Osteoblast (primary cell): ENCODE data around the gene IGF1R. TPM values are rescaled to one million over a fixed set of nuclear protein-coding genes. Genes with fewer than 3 reads are reported as not detected.

ENCODE experiments used
- DNase-seq: peaks from one replicate; pipeline ENCODE4 v3.0.0; 2011; ENCODE audit warnings: low spot score, mixed read lengths; ENCODE audit not compliant: insufficient read length; ENCODE audit errors: missing footprints
- H2AFZ ChIP-seq: 2 replicates; pipeline ENCODE4 v1.6.0; 2011; ENCODE audit warnings: mild to moderate bottlenecking, low read length
- H3K27ac ChIP-seq: 2 replicates; pipeline ENCODE4 v1.5.1; 2011; ENCODE audit warnings: mild to moderate bottlenecking, low read depth, low read length, moderate library complexity
- H3K27me3 ChIP-seq: 2 replicates; pipeline ENCODE4 v1.6.0; 2012; ENCODE audit warnings: mild to moderate bottlenecking, control low read depth, inconsistent platforms, low read length, moderate library complexity; ENCODE audit not compliant: insufficient read depth
- H3K36me3 ChIP-seq: 2 replicates; pipeline ENCODE4 v1.5.1; 2011; ENCODE audit warnings: mild to moderate bottlenecking, low read length, control low read depth, moderate library complexity; ENCODE audit not compliant: insufficient read depth
- H3K4me1 ChIP-seq: 2 replicates; pipeline ENCODE4 v1.5.1; 2011; ENCODE audit warnings: mild to moderate bottlenecking, low read length, control low read depth, moderate library complexity; ENCODE audit not compliant: insufficient read depth
- H3K4me2 ChIP-seq: 2 replicates; pipeline ENCODE4 v1.6.0; 2011; ENCODE audit warnings: mild to moderate bottlenecking, low read length; ENCODE audit not compliant: insufficient read depth
- H3K4me3 ChIP-seq: fragments of 200-600 bp; sonication (generic); 3 replicates; pipeline ENCODE4 v1.5.1; 2012; ENCODE audit warnings: mild to moderate bottlenecking, low read length, inconsistent platforms; ENCODE audit not compliant: insufficient read depth
- H3K79me2 ChIP-seq: 2 replicates; pipeline ENCODE4 v1.6.0; 2012; ENCODE audit warnings: mild to moderate bottlenecking, low read length, control low read depth, inconsistent platforms; ENCODE audit not compliant: insufficient read depth
- H3K9me3 ChIP-seq: 2 replicates; pipeline ENCODE4 v1.5.1; 2011; ENCODE audit warnings: low read depth, low read length, control low read depth
- H4K20me1 ChIP-seq: 2 replicates; pipeline ENCODE4 v1.6.0; 2012; ENCODE audit warnings: mild to moderate bottlenecking, low read length, control low read depth; ENCODE audit not compliant: insufficient read depth
- CTCF ChIP-seq: IDR thresholded peaks from 2 replicates; pipeline ENCODE4 v1.5.1; 2011; ENCODE audit warnings: mild to moderate bottlenecking, low read depth, low read length, moderate library complexity; ENCODE audit errors: extremely low read depth
- total RNA-seq: library from RNA; depleted of rRNA; stranded (reverse); fragments of >200 nt; gene quantifications from 2 replicates; pipeline ENCODE4 v1.2.3, GENCODE V29; 2012

Gene IGF1R
- total RNA-seq, 1 donor, result 18.8 TPM

- Histone ChIP-seq H3K36me3 (no peaks in the 10 kb centered on the region), H3K79me2 (peaks cover 64% of the 10 kb centered on the region), H3K4me1 (peaks cover 11% of the 10 kb centered on the region), H3K27me3 (no peaks in the 10 kb centered on the region), H2AFZ (no peak overlapping the region), H3K9me3 (no peaks in the 10 kb centered on the region), H4K20me1 (peaks cover 9% of the 10 kb centered on the region), H3K4me2 (no peak overlapping the region), H3K27ac (no peak overlapping the region), H3K4me3 (no peak overlapping the region)
- no peak for TF ChIP-seq CTCF
- no peak for DNase-seq
Measured at GRCh38 chr15:98777426-98777825, 129.1 kb downstream of the IGF1R start.

- Histone ChIP-seq H3K4me1 (peaks cover 8% of the 10 kb centered on the region), H3K4me2 (no peak overlapping the region), H3K9me3 (no peaks in the 10 kb centered on the region), H2AFZ (no peak overlapping the region), H4K20me1 (peaks cover 9% of the 10 kb centered on the region), H3K27ac (no peak overlapping the region), H3K36me3 (no peaks in the 10 kb centered on the region), H3K4me3 (no peak overlapping the region), H3K27me3 (no peaks in the 10 kb centered on the region), H3K79me2 (peaks cover 58% of the 10 kb centered on the region)
- no peak for TF ChIP-seq CTCF
- DNase-seq, result peak; percentile 36
Measured at GRCh38 chr15:98778263-98778959, 130.1 kb downstream of the IGF1R start.

GRCh38 chr15:98778960-98779359, 130.6 kb downstream of the IGF1R start:
- no peak for TF ChIP-seq CTCF
- H3K27me3 ChIP-seq, result no peaks in the 10 kb centered on the region
- no peak for DNase-seq
- H3K79me2 ChIP-seq, result peaks cover 54% of the 10 kb centered on the region
- H3K4me2 ChIP-seq, result no peak overlapping the region
- peaks cover 9% of the 10 kb centered on the region for H4K20me1 ChIP-seq
- H3K27ac ChIP-seq, result no peak overlapping the region
- H3K9me3 ChIP-seq, result no peaks in the 10 kb centered on the region
- H3K36me3 ChIP-seq, result no peaks in the 10 kb centered on the region
- H2AFZ ChIP-seq, result no peak overlapping the region
- no peak overlapping the region for H3K4me3 ChIP-seq
- H3K4me1 ChIP-seq, result peaks cover 3% of the 10 kb centered on the region

GRCh38 chr15:98779463-98780071, 131.2 kb downstream of the IGF1R start:
- peak; percentile 98 for TF ChIP-seq CTCF
- peak overlapping the region; percentile 17 for H2AFZ ChIP-seq
- H4K20me1 ChIP-seq, result peaks cover 9% of the 10 kb centered on the region
- no peaks in the 10 kb centered on the region for H3K9me3 ChIP-seq
- H3K79me2 ChIP-seq, result peaks cover 50% of the 10 kb centered on the region
- peaks cover 3% of the 10 kb centered on the region for H3K4me1 ChIP-seq
- H3K27ac ChIP-seq, result no peak overlapping the region
- peak overlapping the region; percentile 21 for H3K4me3 ChIP-seq
- no peaks in the 10 kb centered on the region for H3K27me3 ChIP-seq
- no peaks in the 10 kb centered on the region for H3K36me3 ChIP-seq
- H3K4me2 ChIP-seq, result peak overlapping the region; percentile 58
- peak; percentile 84 for DNase-seq
